Adipocyte (in vitro differentiated cells): Measurements from ENCODE around the gene CARD8.

Experiments
- DNase-seq: peaks from one replicate; pipeline ENCODE4 v3.0.0-alpha.2; 2015; ENCODE audit warnings: low read depth
- H3K27me3 ChIP-seq: replicated peaks from 2 replicates; pipeline ENCODE4 v1.7.0; 2013; ENCODE audit warnings: mild to moderate bottlenecking, low read length, moderate library complexity; ENCODE audit not compliant: control insufficient read depth, insufficient read depth
- H3K36me3 ChIP-seq: 2 replicates; pipeline ENCODE4 v1.7.0; 2013; ENCODE audit warnings: low read length, mild to moderate bottlenecking, moderate library complexity; ENCODE audit not compliant: control insufficient read depth, insufficient read depth, severe bottlenecking
- H3K4me1 ChIP-seq: 2 replicates; pipeline ENCODE4 v1.7.0; 2013; ENCODE audit warnings: mild to moderate bottlenecking, low read length, moderate library complexity; ENCODE audit not compliant: control insufficient read depth, insufficient read depth
- H3K4me3 ChIP-seq: 2 replicates; pipeline ENCODE4 v1.7.0; 2013; ENCODE audit warnings: mild to moderate bottlenecking, low read length, moderate library complexity
- H3K9ac ChIP-seq: 2 replicates; pipeline ENCODE4 v1.7.0; 2013; ENCODE audit warnings: mild to moderate bottlenecking, low read length, moderate library complexity
- H3K9me3 ChIP-seq: 2 replicates; pipeline ENCODE4 v1.7.0; 2013; ENCODE audit warnings: mild to moderate bottlenecking, low read length, moderate library complexity; ENCODE audit not compliant: control insufficient read depth

The CARD8 gene

GRCh38 chr19:48206397-48207093 is 49.2 kb downstream of the CARD8 start:
- no peak for DNase-seq
- H3K4me3 ChIP-seq: no peak overlapping the region
- H3K9me3 ChIP-seq: no peaks in the 10 kb centered on the region
- H3K4me1 ChIP-seq: peaks cover 10% of the 10 kb centered on the region
- H3K36me3 ChIP-seq: peaks cover 12% of the 10 kb centered on the region
- H3K9ac ChIP-seq: no peak overlapping the region
- no peaks in the 10 kb centered on the region for H3K27me3 ChIP-seq

DNA sequence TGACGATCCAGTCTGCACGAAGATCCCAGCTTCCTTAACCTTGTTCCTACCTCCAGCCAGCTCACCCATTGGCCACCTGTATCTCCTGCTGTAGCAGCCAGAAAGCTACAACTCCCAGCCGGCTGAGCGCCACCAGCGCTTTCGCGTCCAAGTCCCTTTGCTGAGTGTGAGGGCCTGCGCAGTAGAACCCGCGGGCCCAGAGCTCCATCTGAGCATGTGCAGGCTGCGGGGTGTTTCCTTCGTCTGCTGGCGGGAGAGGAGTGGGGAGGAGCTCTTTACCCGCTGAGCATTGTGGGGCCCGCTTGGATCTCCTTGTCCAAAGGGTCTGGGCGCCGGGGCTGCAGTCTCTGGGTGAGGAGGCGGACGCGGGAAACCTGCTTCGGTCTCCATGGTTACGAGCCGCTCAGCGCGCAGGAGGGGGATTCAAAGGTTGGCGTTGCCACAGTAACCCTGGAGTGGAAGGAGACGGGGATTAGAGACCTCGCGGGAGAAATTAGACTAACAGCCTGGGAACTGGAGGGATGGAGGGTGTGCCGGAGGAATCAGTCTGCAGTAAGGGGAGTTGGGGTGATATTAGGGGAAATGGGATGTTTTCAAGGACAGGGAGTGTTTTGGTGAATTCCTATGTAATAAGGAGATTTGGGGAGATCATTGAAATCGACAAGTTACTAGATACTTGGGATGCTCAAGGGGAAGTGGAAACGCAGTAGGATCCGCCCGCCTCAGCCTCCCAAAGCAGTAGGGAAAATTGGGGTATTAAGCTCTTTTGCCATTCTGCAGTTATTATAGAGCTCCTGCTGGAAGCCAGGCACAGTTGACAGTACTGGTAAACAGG is 51.7 kb downstream of the CARD8 start:
- no peaks in the 10 kb centered on the region for H3K9me3 ChIP-seq
- peaks cover 10% of the 10 kb centered on the region for H3K4me1 ChIP-seq
- H3K9ac ChIP-seq: peak overlapping the region; percentile 88
- no peaks in the 10 kb centered on the region for H3K27me3 ChIP-seq
- H3K4me3 ChIP-seq: peak overlapping the region; percentile 95
- peak; percentile 98 for DNase-seq
- H3K36me3 ChIP-seq: no peaks in the 10 kb centered on the region

DNA sequence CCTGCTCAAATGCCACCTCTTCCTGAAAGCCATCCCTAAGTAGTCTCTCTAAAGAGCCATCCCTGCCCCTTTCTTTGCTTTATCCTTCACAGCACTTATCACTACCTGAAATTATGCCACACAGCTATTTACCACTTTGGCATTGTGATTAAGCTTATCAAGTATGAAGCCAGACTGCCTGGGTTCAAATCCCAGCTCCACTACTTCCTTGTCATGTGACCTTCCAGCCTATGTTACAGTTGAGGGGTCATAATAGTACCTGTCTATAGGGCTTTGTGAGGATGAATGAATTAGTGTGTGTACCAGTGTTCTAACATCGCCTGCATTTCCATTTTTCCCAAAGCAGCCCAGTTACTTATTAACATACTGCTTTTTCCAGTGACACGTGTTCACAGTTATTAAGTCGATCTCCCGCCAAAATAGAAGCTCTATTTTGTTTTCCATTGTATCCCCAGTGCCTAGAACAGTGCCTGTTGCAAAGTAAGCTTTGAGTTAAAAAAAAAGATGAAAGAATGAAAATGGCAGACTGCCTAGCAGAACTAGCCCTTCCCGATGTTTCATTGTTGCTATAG is 52.4 kb downstream of the CARD8 start:
- Histone ChIP-seq H3K9ac (peak overlapping the region; percentile 88), H3K36me3 (no peaks in the 10 kb centered on the region), H3K4me3 (peak overlapping the region; percentile 95), H3K4me1 (peaks cover 10% of the 10 kb centered on the region), H3K9me3 (no peaks in the 10 kb centered on the region), H3K27me3 (no peaks in the 10 kb centered on the region)
- no peak for DNase-seq

- no peak overlapping the region for H3K4me3 ChIP-seq
- no peaks in the 10 kb centered on the region for H3K36me3 ChIP-seq
- no peaks in the 10 kb centered on the region for H3K4me1 ChIP-seq
- H3K9me3 ChIP-seq: no peaks in the 10 kb centered on the region
- no peak for DNase-seq
- no peak overlapping the region for H3K9ac ChIP-seq
- H3K27me3 ChIP-seq: no peaks in the 10 kb centered on the region
Observed at GRCh38 chr19:48196933-48197665, 58.6 kb downstream of the CARD8 start.

DNA sequence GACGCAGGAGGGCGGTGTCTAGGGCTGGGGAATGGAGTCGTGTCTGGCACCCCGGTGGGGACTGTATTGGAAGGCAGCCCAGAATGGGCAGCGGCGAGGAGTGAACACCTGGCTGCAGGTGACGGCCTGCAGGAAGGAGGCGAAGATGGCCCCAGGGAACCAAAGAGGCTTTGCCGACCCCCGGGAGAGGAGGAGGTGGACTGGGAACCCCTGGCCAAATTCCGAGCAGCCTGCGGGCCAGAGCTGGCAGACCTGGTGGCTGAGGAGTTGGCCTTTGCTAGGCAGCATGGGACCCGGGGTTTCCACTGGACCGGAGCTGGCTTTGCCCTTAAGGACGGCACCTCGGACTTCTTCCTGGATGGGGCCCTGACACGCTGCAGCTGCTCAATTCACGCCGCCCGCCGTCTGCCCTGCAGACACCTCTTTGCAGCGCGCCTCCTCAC is 59.4 kb downstream of the CARD8 start:
- Histone ChIP-seq H3K9me3 (no peaks in the 10 kb centered on the region), H3K9ac (no peak overlapping the region), H3K27me3 (no peaks in the 10 kb centered on the region), H3K4me1 (no peaks in the 10 kb centered on the region), H3K36me3 (no peaks in the 10 kb centered on the region), H3K4me3 (no peak overlapping the region)
- no peak for DNase-seq

GRCh38 chr19:48194844-48195830 is 60.6 kb downstream of the CARD8 start:
- H3K36me3 ChIP-seq: no peaks in the 10 kb centered on the region
- H3K9me3 ChIP-seq: no peaks in the 10 kb centered on the region
- no peak overlapping the region for H3K9ac ChIP-seq
- DNase-seq: no peak
- no peaks in the 10 kb centered on the region for H3K4me1 ChIP-seq
- no peak overlapping the region for H3K4me3 ChIP-seq
- H3K27me3 ChIP-seq: no peaks in the 10 kb centered on the region

DNA sequence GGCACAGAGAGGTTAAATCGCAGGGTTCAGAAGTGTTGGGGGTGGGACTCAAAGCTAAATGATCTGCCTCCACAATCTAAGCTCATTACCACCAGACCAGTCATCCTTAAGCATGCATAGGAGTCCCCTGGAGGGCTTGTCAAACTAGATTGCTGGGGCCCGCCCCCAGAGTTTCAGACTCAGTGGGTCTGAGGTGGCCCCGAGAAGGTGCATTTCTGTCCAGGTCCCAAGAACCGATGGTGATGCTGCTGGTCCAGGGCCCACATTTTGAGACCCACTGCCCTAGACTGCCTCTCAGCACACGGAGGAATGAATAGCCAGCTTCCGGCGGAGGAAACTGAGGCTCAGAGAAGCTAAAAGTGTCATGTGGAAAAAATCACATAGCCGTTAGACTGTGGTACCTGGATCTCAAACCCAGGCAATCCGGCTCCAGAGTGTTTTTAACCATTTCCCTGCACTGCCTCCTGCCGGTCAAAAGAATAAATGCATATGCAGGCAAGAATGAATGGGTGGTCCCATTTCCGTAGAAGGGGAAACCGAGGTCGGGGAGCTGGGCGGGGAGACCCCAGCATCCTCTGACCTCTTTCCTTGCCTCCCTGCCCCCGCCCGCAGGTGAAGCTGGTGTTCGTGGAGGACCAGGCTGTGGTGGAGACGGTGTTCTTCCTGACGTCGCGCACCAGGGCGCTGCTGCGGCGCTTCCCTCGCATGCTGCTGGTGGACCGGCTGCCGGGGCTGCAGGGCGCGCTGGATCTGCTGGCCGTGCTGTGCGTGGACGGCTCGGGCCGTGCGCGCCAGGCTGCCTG is 61.5 kb downstream of the CARD8 start:
- Histone ChIP-seq H3K9ac (no peak overlapping the region), H3K27me3 (no peaks in the 10 kb centered on the region), H3K4me3 (no peak overlapping the region), H3K4me1 (no peaks in the 10 kb centered on the region), H3K9me3 (no peaks in the 10 kb centered on the region), H3K36me3 (no peaks in the 10 kb centered on the region)
- DNase-seq: peak; percentile 21

- no peaks in the 10 kb centered on the region for H3K27me3 ChIP-seq
- H3K4me1 ChIP-seq: no peaks in the 10 kb centered on the region
- H3K4me3 ChIP-seq: no peak overlapping the region
- no peaks in the 10 kb centered on the region for H3K9me3 ChIP-seq
- no peaks in the 10 kb centered on the region for H3K36me3 ChIP-seq
- no peak for DNase-seq
- H3K9ac ChIP-seq: no peak overlapping the region
Observed at GRCh38 chr19:48192750-48193149, 63.0 kb downstream of the CARD8 start.

GRCh38 chr19:48190885-48191284 is 64.8 kb downstream of the CARD8 start:
- Histone ChIP-seq H3K36me3 (no peaks in the 10 kb centered on the region), H3K9me3 (no peaks in the 10 kb centered on the region), H3K9ac (no peak overlapping the region), H3K4me1 (no peaks in the 10 kb centered on the region), H3K27me3 (no peaks in the 10 kb centered on the region), H3K4me3 (no peak overlapping the region)
- DNase-seq: no peak
